C4-2B (cell line): Measurements from ENCODE around the gene PITX2.

Experiments
- H3K27ac ChIP-seq: fragments of 450-650 bp; 2 replicates; pipeline ENCODE4 v1.5.1; 2017
- CTCF ChIP-seq: fragments of 450-650 bp; conservative IDR thresholded peaks from 2 replicates; pipeline ENCODE4 v1.5.1; 2017; ENCODE audit warnings: mild to moderate bottlenecking
- ZFX ChIP-seq: fragments of 450-650 bp; IDR thresholded peaks from 2 replicates; pipeline ENCODE4 v1.6.1; 2017

Gene PITX2

DNA sequence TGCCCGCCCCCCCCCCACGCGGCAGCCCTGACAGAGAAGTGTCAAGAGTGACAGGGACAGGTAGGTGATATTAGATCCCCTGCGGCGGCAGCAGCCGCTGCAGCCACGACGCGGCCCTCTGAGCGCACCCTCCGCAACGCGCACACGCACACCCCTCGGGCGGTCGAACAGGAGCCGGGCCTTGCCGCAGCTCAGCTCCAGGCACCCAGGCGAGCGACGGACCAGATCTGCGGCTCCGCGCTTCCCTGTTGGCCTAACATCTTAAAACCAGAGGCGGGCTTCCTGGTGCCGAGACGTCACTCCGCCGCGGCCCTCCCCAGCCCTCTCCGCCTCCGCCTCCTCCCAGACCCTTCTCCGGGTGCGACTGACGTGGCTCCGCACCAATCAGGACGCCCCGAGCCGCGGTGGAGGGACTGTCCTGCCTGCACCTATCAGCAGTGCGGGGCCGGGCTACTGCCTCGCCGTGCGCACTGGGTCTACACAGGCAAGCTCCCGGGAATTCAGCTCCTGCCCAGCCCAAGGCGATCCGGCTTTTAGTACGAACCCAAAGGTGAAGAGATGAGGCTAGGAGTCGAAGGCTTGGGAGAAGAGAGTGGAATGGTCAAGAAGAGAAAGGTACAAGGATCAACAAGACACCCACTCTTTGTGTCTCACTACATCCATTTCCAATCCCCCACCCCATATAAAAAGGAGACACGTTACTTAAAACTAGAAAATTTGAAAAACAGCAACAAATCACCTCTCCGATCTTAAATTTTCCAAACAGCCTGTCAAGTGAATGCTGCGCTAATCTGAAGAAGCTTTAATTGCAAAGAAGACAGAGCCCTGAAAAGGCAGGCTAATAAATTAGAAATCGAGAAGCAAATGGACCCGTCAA lies at the start of gene PITX2:
TSS of gene PITX2 (minus strand) at position 237 of the 877 bp plus-strand sequence. CDS start 617 bp downstream, outside the sequence.
- TF ChIP-seq CTCF: no peak
- TF ChIP-seq ZFX: no peak
- no peak within 1 kb of the TSS for H3K27ac ChIP-seq

DNA sequence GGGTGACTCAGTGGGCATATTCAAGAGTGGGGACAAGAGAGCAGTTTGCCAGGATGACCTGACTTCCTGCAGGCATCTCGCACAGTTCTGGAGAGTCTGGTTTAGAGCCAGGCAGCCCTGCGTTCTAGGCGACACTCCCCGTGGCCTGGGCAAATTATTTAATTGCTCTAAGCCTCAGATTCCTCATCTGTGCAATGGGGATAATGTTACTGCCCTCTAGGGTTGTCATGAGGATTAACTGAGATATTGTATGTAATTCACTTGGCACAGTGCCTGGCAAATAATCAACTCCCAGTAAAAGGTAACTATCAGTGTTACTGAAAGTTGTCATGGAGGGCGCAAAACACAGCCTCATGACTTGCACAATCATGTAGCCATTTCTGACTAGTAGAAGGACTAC lies 48.8 kb upstream of the PITX2 start:
- no peak for TF ChIP-seq ZFX
- TF ChIP-seq CTCF: no peak
- H3K27ac ChIP-seq: no peak overlapping the region

- H3K27ac ChIP-seq: no peak overlapping the region
- TF ChIP-seq CTCF (no peak), ZFX (no peak)
Observed at GRCh38 chr4:110669663-110670062, 46.8 kb upstream of the PITX2 start.

DNA sequence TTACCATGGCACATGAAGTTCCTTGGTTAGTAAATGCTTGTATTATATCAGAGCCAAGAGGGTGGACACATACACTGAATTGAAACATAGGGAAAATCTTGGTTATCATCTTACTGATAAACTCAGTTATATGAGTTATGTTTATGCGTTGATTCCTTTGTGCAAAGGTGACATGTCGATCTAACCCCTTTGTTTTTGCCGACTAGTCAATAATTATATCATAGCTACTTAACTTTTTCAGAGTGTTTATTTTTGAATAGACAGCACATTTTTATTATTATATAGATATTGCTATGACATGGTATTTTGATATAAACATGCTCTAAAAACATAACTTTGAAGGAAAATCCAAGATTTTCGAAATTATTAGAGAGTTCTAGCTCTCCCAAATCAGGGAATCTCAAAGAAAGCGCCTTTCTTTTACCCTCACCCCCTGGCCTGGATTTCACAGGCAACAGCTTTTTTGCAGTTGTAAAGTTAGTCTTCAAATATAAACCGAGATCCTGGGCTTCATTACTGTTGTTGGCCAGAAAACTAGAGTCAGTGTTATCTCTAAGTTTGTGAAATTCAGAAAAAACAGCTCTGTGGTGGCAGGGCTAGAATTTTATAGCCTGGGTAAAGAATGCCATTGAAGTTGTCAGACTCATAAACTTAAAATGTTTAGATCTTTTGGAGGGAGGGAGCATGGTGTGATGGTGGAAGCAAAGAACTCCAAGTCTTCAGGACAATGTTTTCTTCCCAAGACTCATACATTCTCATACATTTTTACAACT lies 45.8 kb upstream of the PITX2 start:
- TF ChIP-seq CTCF (no peak), ZFX (no peak)
- no peak overlapping the region for H3K27ac ChIP-seq

- TF ChIP-seq ZFX (no peak), CTCF (no peak)
- no peak overlapping the region for H3K27ac ChIP-seq
Observed at GRCh38 chr4:110667670-110668069, 44.8 kb upstream of the PITX2 start.

- no peak overlapping the region for H3K27ac ChIP-seq
- TF ChIP-seq CTCF: no peak
- no peak for TF ChIP-seq ZFX
Observed at GRCh38 chr4:110666030-110666429, 43.2 kb upstream of the PITX2 start.
